Kidney epithelial cell (primary cell): ENCODE results near the gene THOC5. TPM values are rescaled to one million over a fixed set of nuclear protein-coding genes. Genes with fewer than 3 reads are reported as not detected.
"Not testable (repeated sequence)": the region's sequence is repeated elsewhere in the genome, so short reads cannot be mapped to it uniquely, and the experiment has no call there.

Experiments
- DNase-seq: peaks from one replicate; pipeline ENCODE4 v3.0.0-alpha.2; 2010; ENCODE audit warnings: low read depth
- H3K27me3 ChIP-seq: 2 replicates; pipeline ENCODE4 v1.6.0; 2011; ENCODE audit warnings: low read length; ENCODE audit not compliant: control insufficient read depth, insufficient read depth
- H3K36me3 ChIP-seq: 2 replicates; pipeline ENCODE4 v1.5.1; 2011; ENCODE audit warnings: low read length; ENCODE audit not compliant: control insufficient read depth, insufficient read depth
- H3K4me3 ChIP-seq: 2 replicates; pipeline ENCODE4 v1.5.1; 2011; ENCODE audit warnings: low read depth, mild to moderate bottlenecking, control low read depth, low read length
- CTCF ChIP-seq: IDR thresholded peaks from 2 replicates; pipeline ENCODE4 v1.5.1; 2011; ENCODE audit warnings: mild to moderate bottlenecking, moderate library complexity, low read length, control low read depth, inconsistent platforms; ENCODE audit not compliant: insufficient read depth, poor library complexity, severe bottlenecking
- total RNA-seq: library from RNA; depleted of rRNA; stranded (reverse); fragments of >200 nt; gene quantifications from 2 replicates; pipeline ENCODE4 v1.2.3, GENCODE V29; 2015

The THOC5 gene
- total RNA-seq, 1 donor from 2014 or later = 51.6 TPM

- no peak overlapping the region for H3K4me3 ChIP-seq
- no peak for TF ChIP-seq CTCF
- DNase-seq = no peak
- H3K27me3 ChIP-seq = no peaks in the 10 kb centered on the region
- no peaks in the 10 kb centered on the region for H3K36me3 ChIP-seq
Observed at GRCh38 chr22:29574762-29575450, 21.3 kb upstream of the THOC5 start.

- no peak for DNase-seq
- H3K36me3 ChIP-seq = peaks cover 1% of the 10 kb centered on the region
- TF ChIP-seq CTCF = no peak
Observed at GRCh38 chr22:29570912-29571549, 17.5 kb upstream of the THOC5 start.

GRCh38 chr22:29570456-29570855, 16.9 kb upstream of the THOC5 start:
- TF ChIP-seq CTCF = no peak
- DNase-seq = no peak
- Histone ChIP-seq H3K36me3 (peaks cover 1% of the 10 kb centered on the region), H3K4me3 (no peak overlapping the region), H3K27me3 (no peaks in the 10 kb centered on the region)

More at GRCh38 chr22:29570912-29571549, 17.5 kb upstream of the THOC5 start:
- H3K27me3 ChIP-seq = no peaks in the 10 kb centered on the region
- no peak overlapping the region for H3K4me3 ChIP-seq

- TF ChIP-seq CTCF = no peak
Observed at GRCh38 chr22:29569011-29569678, 15.6 kb upstream of the THOC5 start.

GRCh38 chr22:29567338-29567737, 13.8 kb upstream of the THOC5 start:
- no peak overlapping the region for H3K4me3 ChIP-seq
- H3K36me3 ChIP-seq = peaks cover 1% of the 10 kb centered on the region
- no peak for TF ChIP-seq CTCF

More at GRCh38 chr22:29569011-29569678, 15.6 kb upstream of the THOC5 start:
- no peak overlapping the region for H3K4me3 ChIP-seq
- H3K36me3 ChIP-seq = peaks cover 1% of the 10 kb centered on the region
- no peaks in the 10 kb centered on the region for H3K27me3 ChIP-seq
- DNase-seq = no peak

GRCh38 chr22:29566513-29566912, 13.0 kb upstream of the THOC5 start:
- H3K36me3 ChIP-seq, DNase-seq: not testable (repeated sequence)

More at GRCh38 chr22:29567338-29567737, 13.8 kb upstream of the THOC5 start:
- DNase-seq = no peak
- H3K27me3 ChIP-seq = no peaks in the 10 kb centered on the region

More at GRCh38 chr22:29566513-29566912, 13.0 kb upstream of the THOC5 start:
- not testable (repeated sequence) for H3K4me3 ChIP-seq, H3K27me3 ChIP-seq
